BLaER1 (cell line): ENCODE measurements around the gene COBL.

Experiments used
- H3K27ac ChIP-seq: shearing (Covaris generic); formaldehyde crosslinking; 2 replicates; pipeline ENCODE4 v1.8.1; 2022
- H3K27me3 ChIP-seq: shearing (Covaris generic); formaldehyde crosslinking; 2 replicates; pipeline ENCODE4 v1.8.1; 2022
- H3K36me3 ChIP-seq: shearing (Covaris generic); formaldehyde crosslinking; 2 replicates; pipeline ENCODE4 v1.8.1; 2022
- H3K4me1 ChIP-seq: shearing (Covaris generic); formaldehyde crosslinking; 2 replicates; pipeline ENCODE4 v1.8.1; 2022
- H3K4me2 ChIP-seq: shearing (Covaris generic); formaldehyde crosslinking; 2 replicates; pipeline ENCODE4 v1.8.1; 2022
- H3K4me3 ChIP-seq: shearing (Covaris generic); formaldehyde crosslinking; 2 replicates; pipeline ENCODE4 v1.8.1; 2022
- H3K9ac ChIP-seq: shearing (Covaris generic); formaldehyde crosslinking; 2 replicates; pipeline ENCODE4 v1.8.1; 2022
- H3K9me3 ChIP-seq: shearing (Covaris generic); formaldehyde crosslinking; 2 replicates; pipeline ENCODE4 v1.8.1; 2022
- H4K20me1 ChIP-seq: shearing (Covaris generic); formaldehyde crosslinking; 2 replicates; pipeline ENCODE4 v1.8.1; 2022
- Cebpa-rat ChIP-seq: shearing (Covaris generic); IDR thresholded peaks from 2 replicates; pipeline ENCODE4 v1.8.1; 2022

The COBL gene

DNA sequence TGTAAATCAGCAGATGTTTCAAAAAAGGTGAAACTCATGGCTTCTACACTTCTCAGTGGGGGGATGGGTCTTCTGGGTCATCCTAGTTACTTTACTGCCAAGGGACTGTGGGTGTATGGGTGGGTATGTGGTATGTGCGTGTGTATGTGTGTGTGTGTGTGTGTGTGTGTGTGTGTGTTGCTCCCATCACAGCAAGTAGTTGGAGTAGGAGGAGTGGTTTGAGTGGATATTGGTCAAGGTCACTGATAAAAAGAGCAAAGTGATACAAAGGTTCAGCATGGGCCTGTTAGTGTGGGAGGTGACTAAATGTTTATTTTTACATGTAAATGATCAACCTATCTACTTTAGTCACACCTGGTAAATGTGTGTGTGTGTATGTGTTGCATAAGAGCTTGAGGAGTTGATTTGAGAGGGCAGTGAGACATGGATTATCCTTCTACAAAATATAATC, 11.8 kb upstream of the COBL start:
- no peaks in the 10 kb centered on the region for H3K36me3 ChIP-seq

GRCh38 chr7:51327287-51327717, 10.7 kb upstream of the COBL start:
- Histone ChIP-seq H3K4me2 (no peak overlapping the region), H3K4me1 (no peaks in the 10 kb centered on the region), H3K4me3 (no peak overlapping the region), H3K9me3 (no peaks in the 10 kb centered on the region), H3K27me3 (no peaks in the 10 kb centered on the region), H3K36me3 (no peaks in the 10 kb centered on the region), H3K27ac (no peak overlapping the region), H3K9ac (no peak overlapping the region), H4K20me1 (no peaks in the 10 kb centered on the region)
- no peak for TF ChIP-seq Cebpa-rat

More for the DNA sequence above, 11.8 kb upstream of the COBL start:
- Histone ChIP-seq H3K4me2 (no peak overlapping the region), H4K20me1 (no peaks in the 10 kb centered on the region), H3K9ac (no peak overlapping the region), H3K27ac (no peak overlapping the region), H3K4me1 (no peaks in the 10 kb centered on the region), H3K9me3 (no peaks in the 10 kb centered on the region), H3K27me3 (no peaks in the 10 kb centered on the region), H3K4me3 (no peak overlapping the region)
- no peak for TF ChIP-seq Cebpa-rat

DNA sequence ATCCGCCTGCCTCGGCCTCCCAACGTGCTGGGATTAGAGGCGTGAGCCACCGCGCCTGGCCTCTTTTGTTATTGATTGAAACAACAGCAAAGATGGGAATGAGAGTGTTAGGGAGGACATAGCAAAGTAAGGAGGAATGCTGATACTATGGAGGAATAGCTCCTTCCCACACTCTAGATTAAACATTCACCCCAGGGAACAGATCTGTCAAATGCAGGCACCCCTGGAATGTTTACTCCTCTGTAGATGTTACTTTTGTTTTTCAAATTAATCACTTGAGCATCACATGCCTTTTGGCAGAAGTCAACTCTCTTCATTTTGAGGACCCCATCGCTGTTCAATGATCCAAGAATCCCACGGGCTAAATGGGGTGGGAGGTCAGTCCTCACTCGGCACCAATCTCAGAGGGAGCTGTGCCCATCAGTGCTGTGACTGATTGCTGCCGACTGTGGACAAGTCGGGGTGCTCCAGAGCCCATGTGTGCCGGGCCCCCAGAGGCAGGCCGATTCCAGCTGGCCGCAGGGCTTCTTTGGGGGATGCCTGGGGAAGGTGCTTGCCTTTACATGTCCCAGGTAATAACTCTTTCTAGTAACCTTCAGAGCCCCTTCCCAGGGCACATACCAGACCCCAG, 10.2 kb upstream of the COBL start:
- Histone ChIP-seq H3K4me1 (no peaks in the 10 kb centered on the region), H3K27ac (no peak overlapping the region)

GRCh38 chr7:51325908-51326307, 9.3 kb upstream of the COBL start:
- H3K4me3 ChIP-seq, result no peak overlapping the region
- no peaks in the 10 kb centered on the region for H3K36me3 ChIP-seq
- H4K20me1 ChIP-seq, result no peaks in the 10 kb centered on the region
- H3K9me3 ChIP-seq, result no peaks in the 10 kb centered on the region
- H3K27me3 ChIP-seq, result no peaks in the 10 kb centered on the region
- no peaks in the 10 kb centered on the region for H3K4me1 ChIP-seq
- TF ChIP-seq Cebpa-rat, result no peak
- H3K4me2 ChIP-seq, result no peak overlapping the region
- H3K27ac ChIP-seq, result no peak overlapping the region
- no peak overlapping the region for H3K9ac ChIP-seq

More for the DNA sequence above, 10.2 kb upstream of the COBL start:
- Histone ChIP-seq H3K4me2 (no peak overlapping the region), H3K36me3 (no peaks in the 10 kb centered on the region), H3K9me3 (no peaks in the 10 kb centered on the region), H3K27me3 (no peaks in the 10 kb centered on the region), H3K9ac (no peak overlapping the region), H3K4me3 (no peak overlapping the region), H4K20me1 (no peaks in the 10 kb centered on the region)
- no peak for TF ChIP-seq Cebpa-rat

DNA sequence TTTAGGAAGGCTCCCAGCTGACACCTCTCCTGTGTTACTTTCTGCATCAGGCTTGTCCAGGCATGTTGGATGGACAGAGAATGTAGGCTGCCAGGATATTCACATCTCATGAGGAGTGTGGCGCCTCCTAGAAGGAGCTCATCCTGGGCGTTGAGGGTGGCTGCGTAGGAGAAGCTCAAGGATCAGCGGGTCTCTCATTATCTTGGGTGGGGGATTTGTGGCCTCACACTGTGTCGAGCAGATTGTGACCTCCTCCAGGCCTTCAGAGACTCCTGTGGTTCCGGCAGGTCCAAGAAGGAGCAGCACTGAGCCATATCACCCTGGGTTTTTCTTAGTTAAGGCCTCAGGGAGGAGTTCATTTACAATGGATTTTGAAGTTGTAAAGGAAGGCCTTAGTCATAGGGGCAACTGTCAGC, 8.7 kb upstream of the COBL start:
- no peaks in the 10 kb centered on the region for H3K4me1 ChIP-seq
- no peaks in the 10 kb centered on the region for H4K20me1 ChIP-seq
- no peaks in the 10 kb centered on the region for H3K9me3 ChIP-seq
- no peak overlapping the region for H3K27ac ChIP-seq
- no peak overlapping the region for H3K9ac ChIP-seq
- H3K36me3 ChIP-seq, result no peaks in the 10 kb centered on the region
- no peaks in the 10 kb centered on the region for H3K27me3 ChIP-seq
- TF ChIP-seq Cebpa-rat, result no peak
- H3K4me3 ChIP-seq, result no peak overlapping the region
- no peak overlapping the region for H3K4me2 ChIP-seq

- Histone ChIP-seq H3K4me3 (no peak overlapping the region), H3K9ac (no peak overlapping the region), H3K4me2 (no peak overlapping the region), H3K36me3 (no peaks in the 10 kb centered on the region), H3K4me1 (no peaks in the 10 kb centered on the region), H3K9me3 (no peaks in the 10 kb centered on the region), H3K27ac (no peak overlapping the region), H4K20me1 (no peaks in the 10 kb centered on the region), H3K27me3 (no peaks in the 10 kb centered on the region)
- TF ChIP-seq Cebpa-rat, result no peak; the same call in 1 of the 2 replicates
Observed at GRCh38 chr7:51324206-51324898, 7.7 kb upstream of the COBL start.

DNA sequence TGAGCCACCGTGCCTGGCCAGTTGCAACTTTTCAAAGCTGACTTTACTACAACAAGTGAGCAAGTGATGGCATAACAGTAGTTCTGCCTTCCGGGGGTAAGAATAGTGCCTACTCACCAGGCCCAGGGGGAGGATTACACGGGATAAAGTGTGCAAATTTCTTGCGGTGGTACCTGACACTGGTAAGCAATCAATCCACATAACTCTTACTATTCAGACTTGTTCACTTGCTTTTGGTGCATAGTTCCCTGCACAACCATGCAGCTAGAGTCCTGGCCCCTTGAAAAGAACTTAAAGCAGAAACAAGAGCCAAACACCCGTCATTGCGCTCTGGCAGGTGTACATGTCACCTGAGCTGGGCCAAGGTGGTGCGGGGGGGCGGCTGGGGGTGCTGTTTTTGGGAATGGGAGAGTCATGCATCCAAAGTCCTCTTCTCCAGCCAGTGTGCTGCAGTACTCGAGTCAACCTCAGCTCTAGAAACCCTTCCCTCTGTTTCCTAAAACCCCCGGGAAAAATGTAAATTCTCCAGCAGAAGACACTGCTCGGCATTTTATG, 5.4 kb upstream of the COBL start:
- H3K4me1 ChIP-seq, result no peaks in the 10 kb centered on the region
- H3K4me3 ChIP-seq, result no peak overlapping the region
- H3K9me3 ChIP-seq, result no peaks in the 10 kb centered on the region
- no peak overlapping the region for H3K27ac ChIP-seq
- no peak overlapping the region for H3K9ac ChIP-seq
- H4K20me1 ChIP-seq, result peaks cover 11% of the 10 kb centered on the region; the same call in 1 of the 2 replicates
- no peak for TF ChIP-seq Cebpa-rat
- peaks cover 22% of the 10 kb centered on the region for H3K27me3 ChIP-seq
- H3K36me3 ChIP-seq, result no peaks in the 10 kb centered on the region
- no peak overlapping the region for H3K4me2 ChIP-seq

GRCh38 chr7:51318886-51319579, 2.4 kb upstream of the COBL start:
- Histone ChIP-seq H3K27me3 (peaks cover 52% of the 10 kb centered on the region), H3K9me3 (no peaks in the 10 kb centered on the region), H3K4me2 (no peak overlapping the region), H3K27ac (no peak overlapping the region), H3K36me3 (no peaks in the 10 kb centered on the region), H3K4me1 (peaks cover 12% of the 10 kb centered on the region), H3K9ac (no peak overlapping the region), H4K20me1 (peaks cover 30% of the 10 kb centered on the region), H3K4me3 (no peak overlapping the region)
- no peak for TF ChIP-seq Cebpa-rat

- H3K36me3 ChIP-seq, result no peaks in the 10 kb centered on the region
Observed at GRCh38 chr7:51318001-51318400, 1.4 kb upstream of the COBL start.

DNA sequence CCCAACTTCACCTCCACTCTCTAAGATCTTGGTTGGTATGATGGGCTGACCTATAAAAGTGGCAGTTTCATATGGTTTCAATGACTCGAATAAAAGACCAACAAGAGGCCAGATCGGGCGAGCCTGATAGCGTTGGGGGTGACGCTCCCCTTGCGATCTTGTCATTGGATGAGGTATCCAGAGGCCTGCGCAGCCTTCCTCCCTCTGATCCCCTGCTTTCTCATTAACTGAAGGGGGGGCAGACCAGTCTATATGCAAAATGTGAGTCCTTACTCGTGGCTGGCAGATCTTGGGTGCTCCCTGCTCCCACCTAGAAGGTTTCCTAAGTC, 937 bp upstream of the COBL start:
- TF ChIP-seq Cebpa-rat, result no peak
- Histone ChIP-seq H3K4me2 (no peak overlapping the region), H3K27ac (no peak overlapping the region), H3K4me3 (no peak overlapping the region), H3K4me1 (peaks cover 12% of the 10 kb centered on the region), H3K36me3 (no peaks in the 10 kb centered on the region), H3K9ac (no peak overlapping the region), H3K9me3 (no peaks in the 10 kb centered on the region), H4K20me1 (peaks cover 30% of the 10 kb centered on the region), H3K27me3 (peaks cover 63% of the 10 kb centered on the region)

More at GRCh38 chr7:51318001-51318400, 1.4 kb upstream of the COBL start:
- TF ChIP-seq Cebpa-rat, result no peak
- Histone ChIP-seq H3K9ac (no peak overlapping the region), H3K4me1 (peaks cover 12% of the 10 kb centered on the region), H3K4me2 (no peak overlapping the region), H3K27ac (no peak overlapping the region), H3K27me3 (peaks cover 62% of the 10 kb centered on the region), H3K9me3 (no peaks in the 10 kb centered on the region), H4K20me1 (peaks cover 30% of the 10 kb centered on the region), H3K4me3 (no peak overlapping the region)
